Measurements from ENCODE around the gene KCNN3.

The KCNN3 gene

DNA sequence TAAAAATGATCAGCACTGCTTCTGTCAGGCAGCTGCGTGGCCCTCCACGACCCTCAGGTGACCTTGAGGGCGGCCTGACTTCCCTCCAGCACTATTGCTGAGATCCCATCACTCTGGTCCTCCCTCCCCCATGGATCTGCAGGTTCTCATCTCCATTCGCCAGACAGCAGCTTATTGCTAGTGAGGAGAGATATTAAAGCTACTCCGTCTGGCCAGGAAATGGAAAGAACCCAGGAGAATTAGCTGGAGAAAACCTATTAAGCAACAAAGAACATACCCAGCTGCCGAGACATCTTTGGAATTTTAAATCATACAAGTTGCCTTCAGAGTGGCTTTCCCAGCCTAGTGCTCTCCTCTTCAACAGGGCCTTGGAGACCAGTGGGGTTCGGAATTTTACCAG lies 25.7 kb upstream of the KCNN3 start:
- no peaks in the 10 kb centered on the region for H3K9me3 ChIP-seq (ENCODE audit: control insufficient read depth, insufficient read depth, low read length)
- H3K36me3 ChIP-seq (ENCODE audit: control insufficient read depth, insufficient read depth, low read length), result no peaks in the 10 kb centered on the region

DNA sequence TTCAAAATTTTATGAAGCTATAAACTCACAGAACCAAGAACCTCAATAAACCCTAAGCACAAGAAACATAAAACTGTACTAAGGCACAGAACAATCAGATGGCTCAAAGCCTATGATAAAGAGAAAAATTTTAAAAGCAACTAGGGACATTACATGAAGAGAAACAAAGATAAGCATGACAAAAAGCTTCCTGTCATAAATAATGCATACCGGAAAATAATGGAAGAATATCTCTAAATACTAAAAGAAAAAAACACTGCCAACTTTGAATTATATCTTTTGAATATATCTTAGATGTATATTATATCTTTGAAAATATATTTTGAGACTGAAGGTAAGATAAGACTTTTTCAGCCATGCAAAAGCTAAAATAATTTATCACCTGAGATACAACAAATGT lies 21.4 kb upstream of the KCNN3 start:
- H3K9me3 ChIP-seq (ENCODE audit: control insufficient read depth, insufficient read depth, low read length), result no peaks in the 10 kb centered on the region
- no peaks in the 10 kb centered on the region for H3K27me3 ChIP-seq (ENCODE audit: control insufficient read depth, insufficient read depth, low read length)
- H3K36me3 ChIP-seq (ENCODE audit: control insufficient read depth, insufficient read depth, low read length), result no peaks in the 10 kb centered on the region
- no peak overlapping the region for H3K4me3 ChIP-seq (ENCODE audit: low read depth, low read length)
- H3K9ac ChIP-seq (ENCODE audit: low read depth, low read length), result no peak overlapping the region
- no peaks in the 10 kb centered on the region for H3K4me1 ChIP-seq (ENCODE audit: control insufficient read depth, insufficient read depth, low read length)

More for the DNA sequence above, 25.7 kb upstream of the KCNN3 start:
- H3K4me1 ChIP-seq (ENCODE audit: control insufficient read depth, insufficient read depth, low read length), result no peaks in the 10 kb centered on the region
- no peak overlapping the region for H3K9ac ChIP-seq (ENCODE audit: low read depth, low read length)
- no peaks in the 10 kb centered on the region for H3K27me3 ChIP-seq (ENCODE audit: control insufficient read depth, insufficient read depth, low read length)
- H3K4me3 ChIP-seq (ENCODE audit: low read depth, low read length), result no peak overlapping the region

DNA sequence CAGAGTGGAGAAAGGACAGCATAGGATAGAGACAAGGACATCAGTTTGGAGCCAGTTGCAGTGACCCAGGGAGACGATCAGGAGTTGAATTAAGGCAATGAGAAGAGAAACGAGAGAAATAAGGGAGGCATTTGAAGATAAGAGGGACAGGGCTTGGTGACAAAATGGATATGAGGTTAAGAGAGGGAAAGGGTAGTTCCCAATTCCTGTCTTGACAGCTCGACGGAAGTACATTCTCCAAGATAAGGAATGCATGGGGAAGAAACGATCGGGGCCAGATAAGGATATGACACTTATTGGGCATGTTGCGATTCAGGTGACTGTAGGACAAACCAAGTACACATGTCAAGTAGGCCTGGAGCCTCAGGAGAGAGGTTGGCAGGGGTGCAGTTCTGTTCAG lies 18.7 kb upstream of the KCNN3 start:
- no peaks in the 10 kb centered on the region for H3K9me3 ChIP-seq (ENCODE audit: control insufficient read depth, insufficient read depth, low read length)
- no peak overlapping the region for H3K4me3 ChIP-seq (ENCODE audit: low read depth, low read length)
- H3K9ac ChIP-seq (ENCODE audit: low read depth, low read length), result no peak overlapping the region
- no peaks in the 10 kb centered on the region for H3K36me3 ChIP-seq (ENCODE audit: control insufficient read depth, insufficient read depth, low read length)
- H3K4me1 ChIP-seq (ENCODE audit: control insufficient read depth, insufficient read depth, low read length), result no peaks in the 10 kb centered on the region
- H3K27me3 ChIP-seq (ENCODE audit: control insufficient read depth, insufficient read depth, low read length), result no peaks in the 10 kb centered on the region

GRCh38 chr1:154886281-154887015 lies 16.4 kb upstream of the KCNN3 start:
- no peaks in the 10 kb centered on the region for H3K4me1 ChIP-seq (ENCODE audit: control insufficient read depth, insufficient read depth, low read length)
- H3K27me3 ChIP-seq (ENCODE audit: control insufficient read depth, insufficient read depth, low read length), result no peaks in the 10 kb centered on the region

GRCh38 chr1:154884869-154885701 lies 15.0 kb upstream of the KCNN3 start:
- H3K9me3 ChIP-seq (ENCODE audit: control insufficient read depth, insufficient read depth, low read length), result no peaks in the 10 kb centered on the region
- no peaks in the 10 kb centered on the region for H3K36me3 ChIP-seq (ENCODE audit: control insufficient read depth, insufficient read depth, low read length)
- no peak overlapping the region for H3K4me3 ChIP-seq (ENCODE audit: low read depth, low read length)
- H3K27me3 ChIP-seq (ENCODE audit: control insufficient read depth, insufficient read depth, low read length), result no peaks in the 10 kb centered on the region
- H3K9ac ChIP-seq (ENCODE audit: low read depth, low read length), result no peak overlapping the region
- H3K4me1 ChIP-seq (ENCODE audit: control insufficient read depth, insufficient read depth, low read length), result no peaks in the 10 kb centered on the region

More at GRCh38 chr1:154886281-154887015, 16.4 kb upstream of the KCNN3 start:
- Histone ChIP-seq H3K4me3 (ENCODE audit: low read depth, low read length) (no peak overlapping the region), H3K9ac (ENCODE audit: low read depth, low read length) (no peak overlapping the region), H3K36me3 (ENCODE audit: control insufficient read depth, insufficient read depth, low read length) (no peaks in the 10 kb centered on the region), H3K9me3 (ENCODE audit: control insufficient read depth, insufficient read depth, low read length) (no peaks in the 10 kb centered on the region)

DNA sequence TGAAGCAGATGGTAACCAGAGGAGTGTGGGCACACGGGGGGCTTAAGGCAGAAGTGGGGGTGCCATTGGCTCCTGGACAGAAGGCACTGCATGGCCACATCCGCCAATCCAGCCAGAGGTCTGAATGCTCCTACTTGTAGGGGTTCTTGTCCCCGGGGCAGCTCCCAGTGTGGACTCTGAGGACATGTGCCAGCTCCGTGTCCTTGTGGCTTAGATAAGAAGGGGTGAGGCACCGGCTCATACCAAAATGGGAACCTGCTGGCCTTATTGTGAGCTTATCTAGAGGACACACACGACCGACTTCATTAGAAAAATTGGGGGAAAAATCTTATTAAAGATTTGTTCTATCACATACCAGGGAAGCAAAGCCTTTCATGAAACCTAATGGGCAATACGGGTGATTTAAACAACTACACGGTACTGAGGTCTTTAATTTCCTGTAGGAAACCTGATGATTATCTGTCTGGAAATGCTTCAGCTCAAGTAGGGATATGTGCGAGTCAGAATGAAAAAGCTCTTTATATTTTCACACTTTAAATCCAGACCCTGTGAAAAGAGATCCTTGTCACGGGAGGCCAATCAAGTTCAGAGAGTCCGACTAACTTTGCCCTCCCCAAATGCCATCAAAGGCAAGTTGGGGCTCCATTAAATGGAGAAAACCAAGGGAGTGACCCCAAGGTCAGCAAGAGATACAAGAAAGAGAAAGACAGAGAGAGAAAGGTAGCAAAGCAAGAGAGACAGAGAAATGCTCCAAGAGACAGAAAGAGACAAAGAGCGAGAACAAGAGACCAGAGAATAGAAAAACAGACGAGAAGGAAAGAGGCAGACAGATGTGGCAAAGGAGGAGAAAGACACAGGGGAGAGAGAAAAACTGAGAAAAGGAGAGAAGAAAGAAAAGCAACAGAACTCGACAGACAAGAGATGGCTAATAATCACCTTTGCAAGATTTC lies 14.1 kb upstream of the KCNN3 start:
- H3K4me3 ChIP-seq (ENCODE audit: low read depth, low read length), result no peak overlapping the region
- no peak overlapping the region for H3K9ac ChIP-seq (ENCODE audit: low read depth, low read length)
- H3K36me3 ChIP-seq (ENCODE audit: control insufficient read depth, insufficient read depth, low read length), result no peaks in the 10 kb centered on the region
- no peaks in the 10 kb centered on the region for H3K27me3 ChIP-seq (ENCODE audit: control insufficient read depth, insufficient read depth, low read length)
- H3K4me1 ChIP-seq (ENCODE audit: control insufficient read depth, insufficient read depth, low read length), result no peaks in the 10 kb centered on the region
- no peaks in the 10 kb centered on the region for H3K9me3 ChIP-seq (ENCODE audit: control insufficient read depth, insufficient read depth, low read length)

DNA sequence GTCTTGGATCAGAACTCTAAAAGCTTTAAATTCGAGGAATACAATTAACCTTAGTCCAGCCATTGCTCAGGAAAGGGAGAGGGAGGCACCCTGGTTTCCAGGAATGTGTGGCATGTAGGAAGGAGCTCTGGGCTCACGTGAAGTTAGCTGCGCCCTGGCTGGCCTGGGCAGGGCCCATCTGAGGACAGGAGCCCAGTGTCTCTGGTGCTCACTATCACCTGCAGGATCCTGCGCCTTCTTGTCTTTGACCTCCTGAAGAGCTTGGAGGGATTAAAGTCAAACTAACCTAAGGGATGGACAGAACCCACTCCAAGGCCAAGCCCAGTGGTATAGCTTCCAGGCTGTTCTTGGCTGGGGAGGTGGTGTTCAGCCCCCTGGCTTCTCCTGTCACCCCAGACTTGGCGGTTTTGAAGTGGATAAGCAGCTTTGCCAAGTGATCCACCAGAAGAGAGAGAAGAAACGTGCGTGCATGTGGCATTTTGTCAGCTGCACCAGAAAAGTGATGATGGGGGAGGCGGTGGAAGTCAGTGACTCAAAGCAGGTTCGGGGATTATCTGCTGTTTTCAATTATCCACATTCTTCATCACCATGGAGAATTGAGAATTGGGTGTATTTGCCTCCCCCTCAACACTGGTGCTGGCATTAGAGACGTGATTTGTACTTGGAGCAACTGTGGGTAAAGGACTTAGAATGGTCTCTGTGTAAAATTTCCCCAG lies 11.9 kb upstream of the KCNN3 start:
- H3K4me3 ChIP-seq (ENCODE audit: low read depth, low read length), result no peak overlapping the region
- no peaks in the 10 kb centered on the region for H3K27me3 ChIP-seq (ENCODE audit: control insufficient read depth, insufficient read depth, low read length)
- H3K9ac ChIP-seq (ENCODE audit: low read depth, low read length), result no peak overlapping the region
- no peaks in the 10 kb centered on the region for H3K4me1 ChIP-seq (ENCODE audit: control insufficient read depth, insufficient read depth, low read length)
- no peaks in the 10 kb centered on the region for H3K9me3 ChIP-seq (ENCODE audit: control insufficient read depth, insufficient read depth, low read length)
- H3K36me3 ChIP-seq (ENCODE audit: control insufficient read depth, insufficient read depth, low read length), result no peaks in the 10 kb centered on the region

DNA sequence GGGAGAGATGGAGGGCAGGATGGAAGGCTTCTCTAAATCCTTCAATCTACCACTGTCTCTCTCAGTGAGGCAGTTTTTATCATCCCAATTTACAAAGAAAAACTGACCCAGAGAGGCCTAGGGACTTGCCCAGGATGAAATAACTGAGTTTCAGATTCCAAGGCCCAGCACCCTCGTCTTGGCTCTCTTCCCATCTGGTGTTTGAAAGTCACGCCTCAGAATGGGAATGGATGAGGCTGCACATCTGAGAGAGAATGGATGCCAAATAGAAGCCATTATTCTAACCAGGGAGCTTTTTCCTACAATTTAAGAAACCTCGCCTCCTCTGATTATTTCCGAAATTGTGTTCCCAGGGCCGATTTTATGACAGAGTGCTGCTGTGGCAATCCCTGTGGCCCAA lies 10.6 kb upstream of the KCNN3 start:
- Histone ChIP-seq H3K4me1 (ENCODE audit: control insufficient read depth, insufficient read depth, low read length) (no peaks in the 10 kb centered on the region), H3K4me3 (ENCODE audit: low read depth, low read length) (no peak overlapping the region), H3K36me3 (ENCODE audit: control insufficient read depth, insufficient read depth, low read length) (no peaks in the 10 kb centered on the region), H3K27me3 (ENCODE audit: control insufficient read depth, insufficient read depth, low read length) (no peaks in the 10 kb centered on the region), H3K9ac (ENCODE audit: low read depth, low read length) (no peak overlapping the region), H3K9me3 (ENCODE audit: control insufficient read depth, insufficient read depth, low read length) (no peaks in the 10 kb centered on the region)

GRCh38 chr1:154879038-154879421 lies 8.9 kb upstream of the KCNN3 start:
- H3K36me3 ChIP-seq (ENCODE audit: control insufficient read depth, insufficient read depth, low read length), result no peaks in the 10 kb centered on the region
- H3K4me3 ChIP-seq (ENCODE audit: low read depth, low read length), result no peak overlapping the region

DNA sequence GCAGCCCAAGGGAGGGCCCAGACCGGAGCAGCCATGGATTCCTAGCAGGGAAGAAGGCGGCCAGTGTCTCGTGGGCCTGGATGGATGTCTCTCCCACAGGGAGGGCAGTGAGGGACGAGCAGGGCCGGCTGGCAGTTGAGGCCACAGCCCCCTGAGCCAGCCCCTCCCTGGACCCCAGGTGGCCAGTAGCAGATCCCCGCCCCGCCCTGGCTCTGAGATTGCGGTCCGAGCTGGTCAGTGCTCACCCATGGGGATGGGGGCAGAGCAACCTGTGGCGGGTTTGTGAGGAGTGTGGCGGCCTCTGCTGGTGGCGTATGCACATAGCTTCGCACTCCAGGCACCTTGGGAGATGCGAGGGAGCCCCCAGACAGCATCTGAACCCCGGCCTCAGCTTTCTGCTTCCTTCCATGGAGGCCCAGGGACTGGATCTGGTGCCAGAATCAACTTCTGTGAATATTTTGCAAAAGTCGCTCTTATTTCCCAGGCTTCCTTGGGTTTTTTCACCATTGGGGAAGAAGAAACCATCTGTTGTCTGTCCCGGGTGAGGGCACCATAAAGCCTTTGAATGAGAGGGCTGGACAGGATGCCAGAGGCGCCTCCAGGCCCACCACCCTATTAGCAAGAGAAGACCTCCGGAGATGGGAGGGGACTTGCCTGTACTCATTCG lies 8.4 kb upstream of the KCNN3 start:
- Histone ChIP-seq H3K36me3 (ENCODE audit: control insufficient read depth, insufficient read depth, low read length) (no peaks in the 10 kb centered on the region), H3K4me1 (ENCODE audit: control insufficient read depth, insufficient read depth, low read length) (no peaks in the 10 kb centered on the region), H3K27me3 (ENCODE audit: control insufficient read depth, insufficient read depth, low read length) (no peaks in the 10 kb centered on the region), H3K9me3 (ENCODE audit: control insufficient read depth, insufficient read depth, low read length) (no peaks in the 10 kb centered on the region), H3K4me3 (ENCODE audit: low read depth, low read length) (no peak overlapping the region), H3K9ac (ENCODE audit: low read depth, low read length) (no peak overlapping the region)

More at GRCh38 chr1:154879038-154879421, 8.9 kb upstream of the KCNN3 start:
- no peak overlapping the region for H3K9ac ChIP-seq (ENCODE audit: low read depth, low read length)
- H3K9me3 ChIP-seq (ENCODE audit: control insufficient read depth, insufficient read depth, low read length), result no peaks in the 10 kb centered on the region
- H3K4me1 ChIP-seq (ENCODE audit: control insufficient read depth, insufficient read depth, low read length), result no peaks in the 10 kb centered on the region
- H3K27me3 ChIP-seq (ENCODE audit: control insufficient read depth, insufficient read depth, low read length), result no peaks in the 10 kb centered on the region
